Naive thymus-derived CD4-positive, alpha-beta T cell (primary cell): ENCODE results near the gene CAMK2G. TPM values are rescaled to one million over a fixed set of nuclear protein-coding genes. Genes with fewer than 3 reads are reported as not detected.

Source experiments
- ATAC-seq: fragments of 150-1000 bp; cut with Tn5 transposase; 2 replicates; pipeline ENCODE4 v1.10.0; 2021; ENCODE audit warnings: mild to moderate bottlenecking, moderate library complexity
- CTCF ChIA-PET: fragments of 350-600 bp; sonication (Branson Sonifier 250); formaldehyde crosslinking; loops from one replicate; lab custom pipeline; 2021; ENCODE audit warnings: antibody characterized with exemption; lab: Charles Lee
- POLR2A ChIA-PET: fragments of 350-600 bp; sonication (Branson Sonifier 250); formaldehyde crosslinking; loops from one replicate; lab custom pipeline; 2021; ENCODE audit warnings: antibody characterized with exemption, inconsistent platforms; lab: Charles Lee
- DNase-seq, 9 donors: peaks; one replicate each; pipeline versions ENCODE4 v3.0.0 to v3.0.0-alpha.2; 2020 to 2022; ENCODE audit warnings: mixed read lengths in 1 of 9
- H3K27ac ChIP-seq: one replicate; pipeline ENCODE4 v1.7.0; 2013; ENCODE audit warnings: mild to moderate bottlenecking, low read depth, low read length, moderate library complexity
- H3K27me3 ChIP-seq, 2 donors: one replicate each; pipeline ENCODE4 v1.7.0; 2013; ENCODE audit warnings: low read length in 2 of 2, mild to moderate bottlenecking in 2 of 2, moderate library complexity in 2 of 2; ENCODE audit not compliant: control insufficient read depth in 2 of 2, insufficient read depth in 2 of 2
- H3K36me3 ChIP-seq, 3 experiments: 1 replicate in 2 of 3; 2 replicates in 1 of 3; pipeline ENCODE4 v1.7.0; 2013; ENCODE audit warnings: low read length in 3 of 3, mild to moderate bottlenecking in 3 of 3, moderate library complexity in 1 of 3; ENCODE audit not compliant: insufficient read depth in 3 of 3, control insufficient read depth in 2 of 3
- H3K4me1 ChIP-seq, 2 donors: one replicate each; pipeline ENCODE4 v1.7.0; 2013; ENCODE audit warnings: low read length in 2 of 2, mild to moderate bottlenecking in 2 of 2, moderate library complexity in 1 of 2; ENCODE audit not compliant: control insufficient read depth in 2 of 2, insufficient read depth in 2 of 2
- H3K4me3 ChIP-seq: 2 replicates; pipeline ENCODE4 v1.7.0; 2013; ENCODE audit warnings: mild to moderate bottlenecking, low read length
- H3K9me3 ChIP-seq, 3 experiments: 1 replicate in 2 of 3; 2 replicates in 1 of 3; pipeline ENCODE4 v1.7.0; 2013; ENCODE audit warnings: low read length in 3 of 3; ENCODE audit not compliant: control insufficient read depth in 2 of 3
- H3K27ac Mint-ChIP-seq, 9 donors: one replicate each; pipeline ENCODE4 v1.8.0; 2020 to 2022; ENCODE audit warnings: mixed read lengths in 9 of 9, mild to moderate bottlenecking in 8 of 9, moderate library complexity in 5 of 9, inconsistent platforms in 2 of 9
- H3K27me3 Mint-ChIP-seq, 5 donors: one replicate each; pipeline ENCODE4 v1.8.0; 2021 to 2022; ENCODE audit warnings: mixed read lengths in 5 of 5, mild to moderate bottlenecking in 1 of 5
- H3K36me3 Mint-ChIP-seq, 5 donors: one replicate each; pipeline ENCODE4 v1.8.0; 2020 to 2022; ENCODE audit warnings: mixed read lengths in 5 of 5, mild to moderate bottlenecking in 3 of 5, inconsistent platforms in 1 of 5
- H3K4me1 Mint-ChIP-seq, 7 donors: one replicate each; pipeline ENCODE4 v1.8.0; 2020 to 2022; ENCODE audit warnings: mixed read lengths in 7 of 7, mild to moderate bottlenecking in 3 of 7, inconsistent platforms in 1 of 7
- H3K4me3 Mint-ChIP-seq, 10 donors: one replicate each; pipeline ENCODE4 v1.8.0; 2020 to 2022; ENCODE audit warnings: mild to moderate bottlenecking in 10 of 10, mixed read lengths in 10 of 10, moderate library complexity in 6 of 10, inconsistent platforms in 2 of 10
- H3K9me3 Mint-ChIP-seq, 11 donors: one replicate each; pipeline ENCODE4 v1.8.0; 2020 to 2022; ENCODE audit warnings: mixed read lengths in 11 of 11, mild to moderate bottlenecking in 4 of 11, inconsistent platforms in 1 of 11, moderate library complexity in 1 of 11
- intact Hi-C, 2 donors: fragments of 100-400 bp; cut with micrococcal nuclease; formaldehyde crosslinking; loops; one replicate each; pipeline ENCODE4 v1.15.1; 2023
- polyA plus RNA-seq, 2 donors: library from polyadenylated mRNA; unstranded; fragments of 300-500 nt; fragmentation: Illumina TruSeq; gene quantifications; one replicate each; pipeline ENCODE4 v1.2.3, GENCODE V29; 2021
- total RNA-seq, 6 experiments: library from RNA in 5 of 6; stranded (reverse) in 5 of 6; gene quantifications; 1 replicate in 5 of 6; 2 replicates in 1 of 6; pipeline ENCODE4 v1.2.3 and lab custom pipeline; 2021 to 2026

The CAMK2G gene
- total and polyA plus RNA-seq, 7 experiments from 2014 or later, result 5.6 to 70.9 (median 54.6) TPM

- Mint-ChIP-seq H3K4me3 (peak overlapping the region; percentile 83 to 94 (median 86)), H3K27ac (peak overlapping the region; percentile 7 to 97 (median 94)), H3K4me1 (peaks cover 58 to 85% (median 79%) of the 10 kb centered on the region in 7 donors), H3K9me3 (no peaks in the 10 kb centered on the region), H3K36me3 (peaks cover 0 to 23% (median 4%) of the 10 kb centered on the region in 5 donors), H3K27me3 (peaks cover 0 to 2% (median 0%) of the 10 kb centered on the region in 5 donors)
- POLR2A ChIA-PET, result interaction anchor here (0.6 to 13.8 kb wide), 2 partner anchors 16 to 625 kb away, joined by 3 to 327 read pairs; partner anchors contain the start of gene DNAJC9
- H3K4me3 ChIP-seq, result no peak overlapping the region
- peaks cover 0 to 53% (median 6%) of the 10 kb centered on the region in 3 experiments for H3K36me3 ChIP-seq
- intact Hi-C loops, result loop anchor here in 1 of 2 donors (10.0 kb wide), 3 partner anchors 347 to 1363 kb away; partner anchors contain the start of genes ANXA7 and COMTD1
- H3K4me1 ChIP-seq, result peaks cover 28 to 69% of the 10 kb centered on the region in 2 donors
- ATAC-seq (no peak), DNase-seq (no peak)
- H3K27ac ChIP-seq, result peak overlapping the region; percentile 56
- H3K9me3 ChIP-seq, result no peaks in the 10 kb centered on the region
- no peaks in the 10 kb centered on the region for H3K27me3 ChIP-seq
- CTCF ChIA-PET, result interaction anchor here (0.8 to 1.3 kb wide), 2 partner anchors 22 to 23 kb away, joined by 4 to 6 read pairs; no protein-coding TSS in a partner anchor
Observed at GRCh38 chr10:73871295-73872189, 2.8 kb downstream of the CAMK2G start.

DNA sequence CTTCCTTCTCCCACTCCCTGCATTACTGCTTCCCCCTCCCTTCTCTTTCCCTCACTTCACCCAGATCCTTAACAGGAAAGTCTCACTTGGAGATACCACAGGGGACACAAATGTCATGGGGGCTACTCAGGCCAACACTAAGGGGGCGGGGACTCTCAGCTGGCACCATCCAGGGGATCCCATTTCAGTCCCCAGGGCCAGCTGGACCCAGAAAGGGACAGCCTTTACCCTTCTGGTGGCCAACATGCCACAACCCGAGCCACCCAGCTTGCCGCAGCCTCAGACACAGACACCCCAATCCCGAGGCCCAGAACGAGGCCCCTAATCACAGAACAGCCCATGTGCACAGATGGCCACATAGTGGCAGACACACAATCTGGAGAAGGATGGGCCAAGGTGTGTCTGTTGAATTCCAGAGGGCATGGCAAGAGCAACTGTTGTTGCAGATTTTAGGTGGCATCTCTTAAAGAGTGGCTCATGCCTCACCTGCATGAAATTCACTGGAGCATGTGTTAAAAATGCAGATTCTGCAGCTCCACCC lies 5.6 kb downstream of the CAMK2G start:
- ChIA-PET CTCF (interaction anchor here (0.9 to 8.0 kb wide), 3 partner anchors 10 to 19 kb away, joined by 4 to 86 read pairs (median 6); no protein-coding TSS in a partner anchor), POLR2A (interaction anchor here (0.7 to 0.9 kb wide), 2 partner anchors 10 kb away, joined by 3 read pairs; no protein-coding TSS in a partner anchor)
- H3K9me3 Mint-ChIP-seq, result no peaks in the 10 kb centered on the region
- H3K4me1 Mint-ChIP-seq, result peaks cover 75 to 97% (median 94%) of the 10 kb centered on the region in 7 donors
- H3K4me3 Mint-ChIP-seq, result peak overlapping the region in 3 of 10 donors; percentile 12 to 41 (median 28)
- H3K27ac Mint-ChIP-seq, result peak overlapping the region in 8 of 9 donors; percentile 54 to 97 (median 95)
- H3K27me3 ChIP-seq, result no peaks in the 10 kb centered on the region
- H3K36me3 Mint-ChIP-seq, result peaks cover 0 to 33% (median 8%) of the 10 kb centered on the region in 5 donors
- H3K27ac ChIP-seq, result peak overlapping the region; percentile 47
- intact Hi-C loops, result loop anchor here (5.0 kb wide), 2 partner anchors 1244 to 1364 kb away; partner anchors contain the start of gene SAMD8 (in 1 of the 2)
- no peaks in the 10 kb centered on the region for H3K9me3 ChIP-seq
- no peak for ATAC-seq
- peaks cover 0 to 50% (median 6%) of the 10 kb centered on the region in 3 experiments for H3K36me3 ChIP-seq
- H3K4me1 ChIP-seq, result peaks cover 47 to 81% of the 10 kb centered on the region in 2 donors
- no peak for DNase-seq
- no peaks in the 10 kb centered on the region for H3K27me3 Mint-ChIP-seq
- H3K4me3 ChIP-seq, result no peak overlapping the region

DNA sequence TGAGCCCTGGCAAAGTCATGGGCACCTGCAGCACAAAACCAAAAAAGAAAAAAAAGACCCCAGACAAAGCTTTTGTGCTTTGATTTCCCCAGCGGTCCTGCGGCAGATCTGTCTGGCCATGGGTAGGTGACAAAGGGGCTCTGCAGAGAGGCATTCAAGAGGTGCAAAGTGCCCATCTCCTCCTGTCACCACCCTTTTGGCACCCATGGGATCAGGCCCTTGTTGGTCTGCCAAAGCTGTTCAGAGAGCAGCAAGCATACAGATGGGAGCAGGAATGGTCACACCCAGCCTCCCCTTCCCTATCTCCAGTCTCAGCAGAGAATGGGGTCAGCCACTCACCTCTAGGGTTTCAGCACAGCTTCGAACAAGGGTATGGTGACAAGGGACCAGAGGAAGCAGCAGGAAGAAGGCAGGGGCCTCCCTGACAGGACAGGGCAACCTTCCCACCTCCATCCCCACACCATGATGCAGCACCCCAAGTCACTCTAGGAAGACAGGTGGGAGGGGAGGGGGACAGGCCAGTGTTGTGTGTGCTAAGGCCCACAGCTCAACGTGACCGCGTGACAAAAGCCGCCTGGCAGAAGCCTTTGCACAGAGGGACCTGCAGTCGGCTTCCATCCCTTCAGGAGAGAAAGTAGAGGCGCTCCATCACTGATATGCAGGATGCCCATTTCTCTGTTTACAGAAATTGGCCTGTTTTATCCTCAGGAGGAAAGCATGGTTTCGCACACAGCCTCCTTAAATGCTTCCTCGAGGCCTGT lies 6.3 kb downstream of the CAMK2G start:
- Histone ChIP-seq H3K27ac (peak overlapping the region; percentile 47), H3K4me1 (peaks cover 44 to 85% of the 10 kb centered on the region in 2 donors), H3K9me3 (no peaks in the 10 kb centered on the region), H3K4me3 (no peak overlapping the region), H3K27me3 (no peaks in the 10 kb centered on the region), H3K36me3 (peaks cover 0 to 57% (median 6%) of the 10 kb centered on the region in 3 experiments)
- H3K9me3 Mint-ChIP-seq, result no peaks in the 10 kb centered on the region
- intact Hi-C loops, result loop anchor here (5.0 kb wide), 2 partner anchors 1244 to 1364 kb away; partner anchors contain the start of gene SAMD8 (in 1 of the 2)
- no peak for DNase-seq
- peak overlapping the region in 6 of 10 donors; percentile 2 to 92 (median 53) for H3K4me3 Mint-ChIP-seq
- H3K36me3 Mint-ChIP-seq, result peaks cover 0 to 38% (median 8%) of the 10 kb centered on the region in 5 donors
- H3K27ac Mint-ChIP-seq, result peak overlapping the region; percentile 88 to 97 (median 96)
- CTCF ChIA-PET, result interaction anchor here (0.9 to 8.0 kb wide), 3 partner anchors 11 to 18 kb away, joined by 4 to 86 read pairs (median 6); no protein-coding TSS in a partner anchor
- no peak for ATAC-seq
- POLR2A ChIA-PET, result interaction anchor here (0.6 to 25.1 kb wide), 2 partner anchors 10 to 240 kb away, joined by 3 to 327 read pairs; partner anchors contain the start of gene CAMK2G
- peaks cover 72 to 100% (median 98%) of the 10 kb centered on the region in 7 donors for H3K4me1 Mint-ChIP-seq
- no peaks in the 10 kb centered on the region for H3K27me3 Mint-ChIP-seq

GRCh38 chr10:73867126-73867807 lies 7.1 kb downstream of the CAMK2G start:
- no peak overlapping the region for H3K4me3 ChIP-seq
- Mint-ChIP-seq H3K9me3 (no peaks in the 10 kb centered on the region), H3K4me1 (peaks cover 68 to 100% (median 98%) of the 10 kb centered on the region in 7 donors), H3K4me3 (peak overlapping the region; percentile 6 to 92 (median 84)), H3K27me3 (no peaks in the 10 kb centered on the region), H3K36me3 (peaks cover 0 to 41% (median 8%) of the 10 kb centered on the region in 5 donors), H3K27ac (peak overlapping the region; percentile 88 to 97 (median 96))
- H3K36me3 ChIP-seq, result peaks cover 0 to 58% (median 6%) of the 10 kb centered on the region in 3 experiments
- DNase-seq (no peak), ATAC-seq (no peak)
- intact Hi-C loops, result loop anchor here (5.0 kb wide), 2 partner anchors 1245 to 1365 kb away; partner anchors contain the start of gene SAMD8 (in 1 of the 2)
- CTCF ChIA-PET, result interaction anchor here (1.3 to 8.0 kb wide), 3 partner anchors 12 to 18 kb away, joined by 4 to 86 read pairs (median 6); no protein-coding TSS in a partner anchor
- peak overlapping the region; percentile 67 for H3K27ac ChIP-seq
- H3K4me1 ChIP-seq, result peaks cover 36 to 84% of the 10 kb centered on the region in 2 donors
- no peaks in the 10 kb centered on the region for H3K9me3 ChIP-seq
- POLR2A ChIA-PET, result interaction anchor here (0.6 to 25.1 kb wide), 4 partner anchors 11 to 239 kb away, joined by 3 to 327 read pairs (median 3); partner anchors contain the start of gene CAMK2G
- no peaks in the 10 kb centered on the region for H3K27me3 ChIP-seq

DNA sequence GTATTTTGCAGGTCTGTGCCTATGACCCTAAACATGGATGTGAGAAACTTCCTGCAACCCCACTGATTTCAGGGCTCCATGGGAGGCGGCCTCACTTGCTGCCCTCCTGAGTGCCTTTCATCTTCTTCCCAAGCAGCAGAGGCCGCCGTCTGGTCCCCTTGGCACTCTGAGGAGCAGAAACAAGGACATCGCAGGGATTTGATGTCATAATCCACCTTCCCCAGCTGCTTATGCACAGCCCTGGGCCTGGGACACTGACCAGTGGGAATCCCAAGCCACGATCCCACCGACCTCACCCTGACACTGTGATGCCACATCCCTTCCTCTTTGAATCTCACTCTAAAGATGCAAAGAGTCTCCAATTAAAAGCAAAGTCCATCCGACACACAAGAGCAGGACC lies 7.7 kb downstream of the CAMK2G start:
- peak overlapping the region; percentile 67 for H3K27ac ChIP-seq
- no peak for DNase-seq
- peak overlapping the region; percentile 88 to 97 (median 96) for H3K27ac Mint-ChIP-seq
- H3K27me3 Mint-ChIP-seq, result no peaks in the 10 kb centered on the region
- H3K4me1 Mint-ChIP-seq, result peaks cover 62 to 97% (median 93%) of the 10 kb centered on the region in 7 donors
- H3K9me3 ChIP-seq, result no peaks in the 10 kb centered on the region
- peak overlapping the region; percentile 74 to 92 (median 87) for H3K4me3 Mint-ChIP-seq
- no peaks in the 10 kb centered on the region for H3K27me3 ChIP-seq
- ChIA-PET CTCF (interaction anchor here (0.8 to 8.0 kb wide), 5 partner anchors 12 to 216 kb away, joined by 3 to 86 read pairs (median 4); no protein-coding TSS in a partner anchor), POLR2A (interaction anchor here (0.6 to 25.1 kb wide), 4 partner anchors 11 to 94 kb away, joined by 3 to 327 read pairs (median 3); partner anchors contain the start of gene CAMK2G)
- peaks cover 0 to 36% (median 8%) of the 10 kb centered on the region in 5 donors for H3K36me3 Mint-ChIP-seq
- H3K4me1 ChIP-seq, result peaks cover 30 to 77% of the 10 kb centered on the region in 2 donors
- H3K4me3 ChIP-seq, result no peak overlapping the region
- H3K9me3 Mint-ChIP-seq, result no peaks in the 10 kb centered on the region
- intact Hi-C loops, result loop anchor here (5.0 kb wide), 2 partner anchors 1246 to 1366 kb away; partner anchors contain the start of gene SAMD8 (in 1 of the 2)
- H3K36me3 ChIP-seq, result peaks cover 0 to 55% (median 6%) of the 10 kb centered on the region in 3 experiments
- no peak for ATAC-seq
